GM12878 (cell line): ENCODE results near the gene ZNF710. TPM values are rescaled to one million over a fixed set of nuclear protein-coding genes. Genes with fewer than 3 reads are reported as not detected.

Experiments used
- ATAC-seq: fragments of 200-7000 bp; cut with Tn5 transposase; 3 replicates; pipeline ENCODE4 v1.9.1; 2020; ENCODE audit warnings: mild to moderate bottlenecking, moderate library complexity
- BruUV-seq: library from RNA; stranded (reverse); fragments of 400-500 nt; replicated peaks from 2 replicates; lab custom pipeline; 2021; lab: Mats Ljungman, UMichigan
- CTCF ChIA-PET: fragments of 300-600 bp; sonication (Branson Sonifier 250); formaldehyde crosslinking; extraction: SDS; loops from one replicate; lab custom pipeline; 2021; ENCODE audit warnings: inconsistent platforms; lab: Yijun Ruan, JAX
- POLR2A ChIA-PET: fragments of 350-600 bp; formaldehyde crosslinking; extraction: SDS; loops from one replicate; lab custom pipeline; 2021; ENCODE audit warnings: inconsistent platforms; lab: Charles Lee
- RAD21 ChIA-PET: fragments of 300-600 bp; sonication (Branson Sonifier 250); formaldehyde crosslinking; loops from one replicate; lab custom pipeline; 2023; ENCODE audit warnings: antibody characterized with exemption; ENCODE audit not compliant: unreplicated experiment; lab: Charles Lee
- SMC1A ChIA-PET: fragments of 300-600 bp; sonication (Branson Sonifier 250); formaldehyde crosslinking; loops from one replicate; lab custom pipeline; 2023; ENCODE audit not compliant: unreplicated experiment, uncharacterized antibody; lab: Charles Lee
- DNase-seq: peaks from one replicate; pipeline ENCODE4 v3.0.0-alpha.2; 2011; ENCODE audit warnings: low read depth, low spot score
- FAIRE-seq: peaks from 3 replicates; lab custom pipeline; 2011; peaks lifted over from hg19 to GRCh38; lab: Jason Lieb, UNC
- H2AFZ ChIP-seq: 2 replicates; pipeline ENCODE4 v1.6.0; 2011; ENCODE audit warnings: low read depth, low read length, control low read depth; ENCODE audit not compliant: control insufficient read depth
- H3K27ac ChIP-seq: 2 replicates; pipeline ENCODE4 v1.5.1; 2011; ENCODE audit warnings: control low read depth; ENCODE audit not compliant: control insufficient read depth, insufficient read depth
- H3K27me3 ChIP-seq, 2 experiments: replicated peaks in 1 of 2; 2 replicates each; pipeline versions ENCODE4 v1.6.0 to v1.6.1; 2011; ENCODE audit warnings: low read length in 1 of 2; ENCODE audit not compliant: control insufficient read depth in 2 of 2, insufficient read depth in 2 of 2
- H3K36me3 ChIP-seq, 2 experiments: 2 replicates each; pipeline ENCODE4 v1.5.1; 2011; ENCODE audit warnings: low read length in 1 of 2; ENCODE audit not compliant: control insufficient read depth in 2 of 2, insufficient read depth in 2 of 2
- H3K4me1 ChIP-seq: 2 replicates; pipeline ENCODE4 v1.6.1; 2011; ENCODE audit warnings: mild to moderate bottlenecking, low read length, moderate library complexity, mixed read lengths; ENCODE audit not compliant: control insufficient read depth, insufficient read depth
- H3K4me2 ChIP-seq: 2 replicates; pipeline ENCODE4 v1.6.0; 2011; ENCODE audit warnings: control low read depth; ENCODE audit not compliant: control insufficient read depth, insufficient read depth
- H3K4me3 ChIP-seq: fragments of 200-600 bp; sonication (generic); 2 replicates; pipeline ENCODE4 v1.5.1; 2016
- H3K79me2 ChIP-seq: 2 replicates; pipeline ENCODE4 v1.6.0; 2011; ENCODE audit warnings: low read length; ENCODE audit not compliant: control insufficient read depth, insufficient read depth
- H3K9ac ChIP-seq: 2 replicates; pipeline ENCODE4 v1.8.0; 2011; ENCODE audit warnings: low read length, control low read depth, mixed read lengths; ENCODE audit not compliant: control insufficient read depth, insufficient read depth
- H3K9me3 ChIP-seq: replicated peaks from 3 replicates; pipeline ENCODE4 v1.5.1; 2011; ENCODE audit warnings: mild to moderate bottlenecking, low read length; ENCODE audit not compliant: control insufficient read depth, insufficient read depth
- H4K20me1 ChIP-seq: 2 replicates; pipeline ENCODE4 v1.6.0; 2011; ENCODE audit not compliant: control insufficient read depth, insufficient read depth
- CREM ChIP-seq: IDR thresholded peaks from 2 replicates; pipeline ENCODE4 v1.6.1; 2014; ENCODE audit warnings: antibody characterized with exemption, low read depth
- IKZF1 ChIP-seq: fragments of 450-650 bp; conservative IDR thresholded peaks from 2 replicates; pipeline ENCODE4 v1.6.1; 2017; ENCODE audit warnings: antibody characterized with exemption, mild to moderate bottlenecking
- IKZF2 ChIP-seq, 2 experiments: fragments of 450-650 bp; IDR thresholded peaks; 2 replicates each; pipeline ENCODE4 v1.6.1; 2017; ENCODE audit warnings: mild to moderate bottlenecking in 2 of 2, moderate library complexity in 2 of 2
- IRF3 ChIP-seq: fragments of 450-650 bp; IDR thresholded peaks from 2 replicates; pipeline ENCODE4 v1.6.1; 2014; ENCODE audit warnings: mild to moderate bottlenecking
- LARP7 ChIP-seq: fragments of 450-650 bp; IDR thresholded peaks from 2 replicates; pipeline ENCODE4 v1.6.1; 2017; ENCODE audit warnings: mild to moderate bottlenecking
- MYC ChIP-seq: IDR thresholded peaks from 2 replicates; pipeline ENCODE4 v1.6.1; 2011; ENCODE audit warnings: mild to moderate bottlenecking, low read length, moderate library complexity, inconsistent platforms; ENCODE audit not compliant: insufficient read depth, insufficient replicate concordance, insufficient read length, severe bottlenecking
- PAX8 ChIP-seq: fragments of 450-650 bp; IDR thresholded peaks from 2 replicates; pipeline ENCODE4 v1.6.1; 2017; ENCODE audit warnings: mild to moderate bottlenecking, moderate library complexity
- USF2 ChIP-seq: IDR thresholded peaks from 2 replicates; pipeline ENCODE4 v1.6.1; 2011; ENCODE audit warnings: low read depth, low read length, improper control_type of control experiment, borderline replicate concordance
- ZBTB11 ChIP-seq: fragments of 450-650 bp; formaldehyde crosslinking; IDR thresholded peaks from 2 replicates; pipeline ENCODE4 v1.5.0; 2022; ENCODE audit warnings: mild to moderate bottlenecking, missing genetic modification characterization
- WGBS: methylation state at CpG from one replicate; pipeline ENCODE4 v1.1.6; 2016; ENCODE audit warnings: low lambda C conversion rate; ENCODE audit not compliant: insufficient replicate concordance, insufficient coverage; ENCODE audit errors: missing lambda C conversion rate; 5-methylcytosine and 5-hydroxymethylcytosine counted together
- in situ Hi-C: fragments of 300-500 bp; cut with MboI; formaldehyde crosslinking; loops from 9 replicates; pipeline ENCODE4 v1.14.3; 2018; ENCODE audit warnings: mixed read lengths
- intact Hi-C: fragments of 100-400 bp; cut with micrococcal nuclease; formaldehyde crosslinking; loops from one replicate; pipeline ENCODE4 v1.14.2; 2022; ENCODE audit not compliant: unreplicated experiment
- polyA plus RNA-seq, 11 experiments: library from polyadenylated mRNA; depleted of rRNA in 4 of 11; unstranded in 6 of 11; stranded (reverse) in 5 of 11; fragments of >200 nt; fragmentation: Nextera tagmentation in 4 of 11; fragmentation: Illumina TruSeq in 1 of 11; extraction: Ambion mirVana in 4 of 11; extraction: Trizol in 1 of 11; gene quantifications; 1 replicate in 1 of 11; 2 replicates in 10 of 11; pipeline versions ENCODE4 v1.2.1 to v1.2.3, GENCODE V29; 2011 to 2016; ENCODE audit warnings: inconsistent platforms in 2 of 11, missing spikeins in 2 of 11, low read depth in 1 of 11
- total RNA-seq, 4 experiments: library from RNA; depleted of rRNA in 3 of 4; stranded (reverse); fragments of >200 nt in 3 of 4; fragmentation: Illumina TruSeq in 1 of 4; extraction: Trizol in 1 of 4; gene quantifications; 2 replicates each; pipeline versions ENCODE4 v1.2.1 to v1.2.3, GENCODE V29; 2013 to 2021

The ZNF710 gene
- total and polyA plus RNA-seq, 10 of the 15 experiments (the other 5 are each of a cell fraction or from before 2014, with no cell fraction given) = 1.4 to 43.5 (median 9.8) TPM

GRCh38 chr15:90115783-90116182 lies 114.7 kb downstream of the ZNF710 start:
- Histone ChIP-seq H2AFZ (no peak overlapping the region), H3K36me3 (no peaks in the 10 kb centered on the region), H3K79me2 (no peaks in the 10 kb centered on the region), H4K20me1 (no peaks in the 10 kb centered on the region), H3K4me3 (no peak overlapping the region), H3K27me3 (no peaks in the 10 kb centered on the region), H3K4me1 (no peaks in the 10 kb centered on the region), H3K4me2 (no peak overlapping the region), H3K27ac (no peak overlapping the region), H3K9ac (no peak overlapping the region), H3K9me3 (peaks cover 6% of the 10 kb centered on the region)
- no peak for TF ChIP-seq PAX8
- TF ChIP-seq IRF3 = no peak
- no peak for TF ChIP-seq MYC
- TF ChIP-seq USF2 = no peak
- no peak for TF ChIP-seq LARP7
- no peak for TF ChIP-seq ZBTB11 (CRISPR knock-in tag)
- TF ChIP-seq IKZF2 (IDR thresholded peaks at IDR 0.05) = no peak
- TF ChIP-seq CREM = no peak
- TF ChIP-seq IKZF1 = no peak
- POLR2A ChIA-PET = no interaction called here
- in situ Hi-C loops = no loop called here
- DNase-seq (no peak), ATAC-seq (no peak), FAIRE-seq (no peak)
- 82% methylated on average over 2 of the region's 2 CpGs for whole genome bisulfite sequencing
- CTCF ChIA-PET = interaction anchor here (0.9 kb wide), 1 partner anchor 28 kb away, joined by 3 read pairs; no protein-coding TSS in a partner anchor
- no TSS peak for BruUV-seq
- intact Hi-C loops = no loop called here
- SMC1A ChIA-PET = no interaction called here
- RAD21 ChIA-PET = no interaction called here
